ENCODE measurements around the gene SLC12A3.

Gene SLC12A3

DNA sequence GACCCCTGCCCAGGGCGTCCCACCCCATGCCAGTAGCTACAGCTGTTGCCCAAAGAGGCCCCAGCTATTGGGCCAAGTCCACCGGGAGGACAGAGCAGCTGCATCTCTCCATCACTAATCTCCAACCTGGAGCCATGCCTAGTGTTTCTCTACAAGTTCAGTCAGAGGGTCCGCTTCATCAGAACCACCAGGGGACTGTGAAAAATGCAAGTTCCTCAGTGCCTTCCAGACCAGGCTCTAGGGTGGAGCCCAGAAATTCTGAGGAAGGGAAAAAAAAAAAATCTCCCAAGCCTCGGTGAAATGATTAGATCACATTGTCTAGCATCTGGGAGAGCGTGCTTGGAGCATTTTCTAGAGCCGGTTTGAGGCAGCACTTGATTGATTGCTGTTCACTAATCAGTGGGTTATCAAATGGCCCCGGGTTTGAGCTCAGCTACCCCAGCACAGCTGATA, 44.5 kb downstream of the SLC12A3 start:
- Histone ChIP-seq H3K4me1 (ENCODE audit: insufficient read depth, insufficient read length) (peaks cover 10% of the 10 kb centered on the region), H3K27me3 (ENCODE audit: insufficient read depth, insufficient read length) (no peaks in the 10 kb centered on the region), H3K4me3 (ENCODE audit: insufficient read length, low read depth) (no peak overlapping the region), H3K9ac (ENCODE audit: insufficient read length, low read depth) (no peak overlapping the region), H3K36me3 (ENCODE audit: insufficient read depth, insufficient read length, low read length) (no peaks in the 10 kb centered on the region), H3K9me3 (ENCODE audit: insufficient read depth, low read length) (no peaks in the 10 kb centered on the region)
- no peak for DNase-seq (ENCODE audit: low read depth, low spot score)
- no peak for TF ChIP-seq YY1 (IDR thresholded peaks at IDR 0.05; ENCODE audit: insufficient read depth, insufficient read length)
- TF ChIP-seq SUZ12 (IDR thresholded peaks at IDR 0.05; ENCODE audit: extremely low read depth, insufficient read depth, insufficient read length), result no peak
- TF ChIP-seq ZNF274 (IDR thresholded peaks at IDR 0.05; ENCODE audit: low read depth, low read length), result no peak

DNA sequence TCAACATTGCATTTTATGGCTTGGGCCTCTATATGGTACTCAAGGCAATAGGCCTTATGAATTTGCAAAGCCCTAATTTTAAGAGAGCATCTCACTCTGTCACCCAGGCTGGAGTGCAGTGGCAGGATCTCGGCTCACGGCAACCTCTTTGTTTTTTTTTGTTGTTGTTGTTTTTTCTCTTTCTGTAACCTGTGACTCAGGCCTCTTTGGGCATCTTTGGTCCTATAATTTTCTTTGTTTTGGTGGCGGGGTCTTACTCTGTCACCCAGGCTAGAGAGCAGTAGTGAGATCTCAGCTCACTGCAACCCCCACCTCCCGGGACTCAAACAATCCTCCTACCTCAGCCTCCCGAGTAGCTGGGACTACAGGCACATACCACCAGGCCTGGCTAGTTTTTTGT, 45.1 kb downstream of the SLC12A3 start:
- no peak for DNase-seq (ENCODE audit: low read depth, low spot score)
- TF ChIP-seq ZNF274 (IDR thresholded peaks at IDR 0.05; ENCODE audit: low read depth, low read length) (no peak), YY1 (IDR thresholded peaks at IDR 0.05; ENCODE audit: insufficient read depth, insufficient read length) (no peak), SUZ12 (IDR thresholded peaks at IDR 0.05; ENCODE audit: extremely low read depth, insufficient read depth, insufficient read length) (no peak)
- Histone ChIP-seq H3K4me3 (ENCODE audit: insufficient read length, low read depth) (no peak overlapping the region), H3K27me3 (ENCODE audit: insufficient read depth, insufficient read length) (no peaks in the 10 kb centered on the region), H3K4me1 (ENCODE audit: insufficient read depth, insufficient read length) (peaks cover 10% of the 10 kb centered on the region), H3K9ac (ENCODE audit: insufficient read length, low read depth) (no peak overlapping the region), H3K9me3 (ENCODE audit: insufficient read depth, low read length) (no peaks in the 10 kb centered on the region), H3K36me3 (ENCODE audit: insufficient read depth, insufficient read length, low read length) (no peaks in the 10 kb centered on the region)

DNA sequence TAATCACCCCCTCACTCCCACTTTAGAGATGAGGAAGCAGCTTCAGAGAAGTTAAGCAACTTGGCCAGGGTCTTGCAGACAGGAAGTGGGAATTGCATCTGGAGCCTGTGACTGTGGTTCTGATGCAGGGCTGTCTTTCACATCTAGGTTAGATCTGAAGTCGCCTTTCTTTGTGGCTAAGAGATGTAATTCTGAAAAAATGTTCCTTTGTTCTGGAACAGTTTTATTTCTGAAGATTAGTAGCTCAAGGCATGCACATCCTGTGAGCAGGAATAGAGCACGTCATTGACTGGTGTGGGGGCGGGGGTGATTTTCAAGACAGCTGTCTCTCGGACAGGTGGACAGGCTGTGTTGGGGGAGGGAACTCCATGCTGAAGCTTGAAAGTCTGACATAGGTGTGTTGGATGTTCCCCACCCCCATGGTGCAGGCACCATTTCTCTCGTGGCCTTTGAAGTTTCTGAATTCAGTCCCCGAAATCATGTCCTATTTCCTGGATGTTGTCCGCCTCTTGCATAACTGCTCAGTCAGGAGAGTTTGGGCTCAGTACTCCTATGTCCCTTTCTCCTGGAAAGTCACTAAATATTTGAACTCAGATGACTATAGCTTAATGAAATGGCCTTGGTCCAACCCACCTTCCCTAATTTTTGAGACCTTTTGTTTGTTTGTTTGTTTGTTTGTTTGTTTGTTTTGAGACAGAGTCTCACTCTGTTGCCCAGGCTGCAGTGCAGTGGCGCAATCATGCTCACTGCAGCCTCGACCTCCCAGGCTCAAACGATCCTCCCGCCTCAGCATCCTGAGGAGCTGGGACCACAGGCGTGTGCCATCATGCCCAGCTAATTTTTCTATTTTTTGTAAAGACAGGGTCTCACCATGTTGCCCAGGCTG, 45.9 kb downstream of the SLC12A3 start:
- Histone ChIP-seq H3K9ac (ENCODE audit: insufficient read length, low read depth) (no peak overlapping the region), H3K9me3 (ENCODE audit: insufficient read depth, low read length) (no peaks in the 10 kb centered on the region), H3K36me3 (ENCODE audit: insufficient read depth, insufficient read length, low read length) (no peaks in the 10 kb centered on the region), H3K4me1 (ENCODE audit: insufficient read depth, insufficient read length) (peaks cover 10% of the 10 kb centered on the region), H3K27me3 (ENCODE audit: insufficient read depth, insufficient read length) (no peaks in the 10 kb centered on the region), H3K4me3 (ENCODE audit: insufficient read length, low read depth) (no peak overlapping the region)
- TF ChIP-seq YY1 (IDR thresholded peaks at IDR 0.05; ENCODE audit: insufficient read depth, insufficient read length) (no peak), ZNF274 (IDR thresholded peaks at IDR 0.05; ENCODE audit: low read depth, low read length) (no peak)
- no peak for DNase-seq (ENCODE audit: low read depth, low spot score)

- DNase-seq (ENCODE audit: low read depth, low spot score), result no peak
- H3K27me3 ChIP-seq (ENCODE audit: insufficient read depth, insufficient read length), result no peaks in the 10 kb centered on the region
These were observed 47.0 kb downstream of the SLC12A3 start for GRCh38 chr16:56911771-56912571.

GRCh38 chr16:56912746-56913708, 48.0 kb downstream of the SLC12A3 start:
- Histone ChIP-seq H3K9me3 (ENCODE audit: insufficient read depth, low read length) (no peaks in the 10 kb centered on the region), H3K27me3 (ENCODE audit: insufficient read depth, insufficient read length) (no peaks in the 10 kb centered on the region), H3K4me1 (ENCODE audit: insufficient read depth, insufficient read length) (peaks cover 10% of the 10 kb centered on the region), H3K9ac (ENCODE audit: insufficient read length, low read depth) (no peak overlapping the region), H3K36me3 (ENCODE audit: insufficient read depth, insufficient read length, low read length) (no peaks in the 10 kb centered on the region), H3K4me3 (ENCODE audit: insufficient read length, low read depth) (no peak overlapping the region)
- no peak for TF ChIP-seq YY1 (IDR thresholded peaks at IDR 0.05; ENCODE audit: insufficient read depth, insufficient read length)
- no peak for DNase-seq (ENCODE audit: low read depth, low spot score)

More at GRCh38 chr16:56911771-56912571, 47.0 kb downstream of the SLC12A3 start:
- Histone ChIP-seq H3K4me1 (ENCODE audit: insufficient read depth, insufficient read length) (peaks cover 10% of the 10 kb centered on the region), H3K4me3 (ENCODE audit: insufficient read length, low read depth) (no peak overlapping the region), H3K36me3 (ENCODE audit: insufficient read depth, insufficient read length, low read length) (no peaks in the 10 kb centered on the region), H3K9me3 (ENCODE audit: insufficient read depth, low read length) (no peaks in the 10 kb centered on the region), H3K9ac (ENCODE audit: insufficient read length, low read depth) (no peak overlapping the region)
- TF ChIP-seq YY1 (IDR thresholded peaks at IDR 0.05; ENCODE audit: insufficient read depth, insufficient read length) (no peak), SUZ12 (IDR thresholded peaks at IDR 0.05; ENCODE audit: extremely low read depth, insufficient read depth, insufficient read length) (no peak)

GRCh38 chr16:56914896-56915295, 49.9 kb downstream of the SLC12A3 start:
- TF ChIP-seq YY1 (IDR thresholded peaks at IDR 0.05; ENCODE audit: insufficient read depth, insufficient read length) (no peak), SUZ12 (IDR thresholded peaks at IDR 0.05; ENCODE audit: extremely low read depth, insufficient read depth, insufficient read length) (no peak), ZNF274 (IDR thresholded peaks at IDR 0.05; ENCODE audit: low read depth, low read length) (no peak)
- Histone ChIP-seq H3K4me1 (ENCODE audit: insufficient read depth, insufficient read length) (peaks cover 10% of the 10 kb centered on the region), H3K9me3 (ENCODE audit: insufficient read depth, low read length) (no peaks in the 10 kb centered on the region), H3K4me3 (ENCODE audit: insufficient read length, low read depth) (no peak overlapping the region), H3K9ac (ENCODE audit: insufficient read length, low read depth) (no peak overlapping the region), H3K27me3 (ENCODE audit: insufficient read depth, insufficient read length) (no peaks in the 10 kb centered on the region), H3K36me3 (ENCODE audit: insufficient read depth, insufficient read length, low read length) (no peaks in the 10 kb centered on the region)
- no peak for DNase-seq (ENCODE audit: low read depth, low spot score)
